Endothelial cell (in vitro differentiated cells): ENCODE results near the gene LRRN2. TPM values are rescaled to one million over a fixed set of nuclear protein-coding genes. Genes with fewer than 3 reads are reported as not detected.
"Not testable (repeated sequence)": the region's sequence is repeated elsewhere in the genome, so short reads cannot be mapped to it uniquely, and the experiment has no call there.

ENCODE experiments used
- DNase-seq: peaks from one replicate; pipeline ENCODE4 v3.0.0; 2021; ENCODE audit warnings: low spot score
- H3K27ac Mint-ChIP-seq: one replicate; pipeline ENCODE4 v1.8.0; 2021; ENCODE audit warnings: mixed read lengths, inconsistent platforms; ENCODE audit not compliant: unreplicated experiment
- H3K27me3 Mint-ChIP-seq: one replicate; pipeline ENCODE4 v1.8.0; 2021; ENCODE audit warnings: mild to moderate bottlenecking, moderate library complexity, mixed read lengths, inconsistent platforms; ENCODE audit not compliant: unreplicated experiment
- H3K36me3 Mint-ChIP-seq: one replicate; pipeline ENCODE4 v1.8.0; 2021; ENCODE audit warnings: mild to moderate bottlenecking, low read depth, mixed read lengths, inconsistent platforms; ENCODE audit not compliant: unreplicated experiment
- H3K4me1 Mint-ChIP-seq: one replicate; pipeline ENCODE4 v1.8.0; 2021; ENCODE audit warnings: mild to moderate bottlenecking, mixed read lengths, inconsistent platforms; ENCODE audit not compliant: unreplicated experiment
- H3K4me3 Mint-ChIP-seq: one replicate; pipeline ENCODE4 v1.8.0; 2021; ENCODE audit warnings: mild to moderate bottlenecking, mixed read lengths, inconsistent platforms; ENCODE audit not compliant: unreplicated experiment
- H3K9me3 Mint-ChIP-seq: one replicate; pipeline ENCODE4 v1.8.0; 2021; ENCODE audit warnings: mixed read lengths, inconsistent platforms; ENCODE audit not compliant: unreplicated experiment
- CTCF ChIP-seq: fragments of 200-600 bp; sonication (generic); IDR thresholded peaks from one replicate; pipeline ENCODE4 v1.5.0; 2021; ENCODE audit warnings: antibody characterized with exemption; ENCODE audit not compliant: unreplicated experiment
- total RNA-seq: library from RNA; stranded (reverse); fragmentation: NEBNext Ultra II Directional; extraction: Animal tissue kit (Norgen Biotek cat#: 25700); gene quantifications from one replicate; pipeline ENCODE4 v1.2.1, GENCODE V29; 2021; ENCODE audit not compliant: unreplicated experiment

Gene LRRN2
- total RNA-seq, 1 donor from 2014 or later, result 71.1 TPM

GRCh38 chr1:204574865-204575163 is 110.7 kb downstream of the LRRN2 start:
- peaks cover 12% of the 10 kb centered on the region for H3K4me1 Mint-ChIP-seq
- no peak overlapping the region for H3K4me3 Mint-ChIP-seq
- no peaks in the 10 kb centered on the region for H3K27me3 Mint-ChIP-seq
- H3K36me3 Mint-ChIP-seq, result no peaks in the 10 kb centered on the region
- no peak for DNase-seq
- no peak for TF ChIP-seq CTCF
- no peaks in the 10 kb centered on the region for H3K9me3 Mint-ChIP-seq
- H3K27ac Mint-ChIP-seq, result no peak overlapping the region

GRCh38 chr1:204574016-204574864 is 111.3 kb downstream of the LRRN2 start:
- Mint-ChIP-seq H3K9me3 (no peaks in the 10 kb centered on the region), H3K4me3 (no peak overlapping the region), H3K4me1 (peaks cover 13% of the 10 kb centered on the region), H3K27me3 (no peaks in the 10 kb centered on the region), H3K27ac (no peak overlapping the region), H3K36me3 (no peaks in the 10 kb centered on the region)
- no peak for DNase-seq
- TF ChIP-seq CTCF, result no peak

- H3K4me3 Mint-ChIP-seq, result no peak overlapping the region
- no peak overlapping the region for H3K27ac Mint-ChIP-seq
- no peaks in the 10 kb centered on the region for H3K27me3 Mint-ChIP-seq
- TF ChIP-seq CTCF, result no peak
- H3K4me1 Mint-ChIP-seq, result peaks cover 16% of the 10 kb centered on the region
- no peaks in the 10 kb centered on the region for H3K9me3 Mint-ChIP-seq
- H3K36me3 Mint-ChIP-seq, result no peaks in the 10 kb centered on the region
- no peak for DNase-seq
These were observed 112.3 kb downstream of the LRRN2 start for GRCh38 chr1:204572923-204573922.

GRCh38 chr1:204571631-204572030 is 113.9 kb downstream of the LRRN2 start:
- H3K4me1 Mint-ChIP-seq, result peaks cover 23% of the 10 kb centered on the region
- H3K36me3 Mint-ChIP-seq, result no peaks in the 10 kb centered on the region
- H3K27me3 Mint-ChIP-seq, result peaks cover 2% of the 10 kb centered on the region
- no peak for DNase-seq
- H3K9me3 Mint-ChIP-seq, result no peaks in the 10 kb centered on the region
- H3K4me3 Mint-ChIP-seq, result no peak overlapping the region
- TF ChIP-seq CTCF, result no peak
- no peak overlapping the region for H3K27ac Mint-ChIP-seq

- H3K27ac Mint-ChIP-seq, result no peak overlapping the region
- DNase-seq, result no peak
- no peak overlapping the region for H3K4me3 Mint-ChIP-seq
- H3K9me3 Mint-ChIP-seq, result no peaks in the 10 kb centered on the region
- H3K27me3 Mint-ChIP-seq, result peaks cover 3% of the 10 kb centered on the region
- peaks cover 24% of the 10 kb centered on the region for H3K4me1 Mint-ChIP-seq
- no peak for TF ChIP-seq CTCF
- no peaks in the 10 kb centered on the region for H3K36me3 Mint-ChIP-seq
These were observed 114.4 kb downstream of the LRRN2 start for GRCh38 chr1:204571128-204571527.

- not testable (repeated sequence) for H3K36me3 Mint-ChIP-seq, H3K27me3 Mint-ChIP-seq, DNase-seq, H3K27ac Mint-ChIP-seq, H3K9me3 Mint-ChIP-seq, H3K4me3 Mint-ChIP-seq
- peaks cover 24% of the 10 kb centered on the region for H3K4me1 Mint-ChIP-seq
These were observed 115.5 kb downstream of the LRRN2 start for GRCh38 chr1:204570021-204570420.
